HepG2 (cell line): ENCODE data around the gene PARP16. TPM values are rescaled to one million over a fixed set of nuclear protein-coding genes. Genes with fewer than 3 reads are reported as not detected.

Source experiments
- ATAC-seq: fragments of 200-7000 bp; cut with Tn5 transposase; 3 replicates; pipeline ENCODE4 v1.9.1; 2020; ENCODE audit warnings: mild to moderate bottlenecking, moderate library complexity
- BruUV-seq: library from RNA; stranded (reverse); fragments of 400-500 nt; replicated peaks from 2 replicates; lab custom pipeline; 2021; lab: Mats Ljungman, UMichigan
- CTCF ChIA-PET: fragments of 300-600 bp; formaldehyde crosslinking; extraction: SDS; loops from one replicate; lab custom pipeline; 2021; ENCODE audit warnings: low total read pairs, inconsistent platforms, low intra/inter-chr PET ratio; lab: Yijun Ruan, JAX
- POLR2A ChIA-PET: fragments of 350-600 bp; sonication (Branson Sonifier 250); formaldehyde crosslinking; loops from one replicate; lab custom pipeline; 2020; ENCODE audit warnings: antibody characterized with exemption, inconsistent platforms; lab: Yijun Ruan, JAX
- DNase-seq: peaks from one replicate; pipeline ENCODE4 v3.0.0-alpha.2; 2015; ENCODE audit warnings: low spot score
- FAIRE-seq: peaks from 3 replicates; lab custom pipeline; 2011; peaks lifted over from hg19 to GRCh38; lab: Jason Lieb, UNC
- H2AFZ ChIP-seq: one replicate; pipeline ENCODE4 v1.6.1; 2011; ENCODE audit warnings: low read length, inconsistent platforms
- H3K27ac ChIP-seq: fragments of 300-600 bp; 3 replicates; pipeline ENCODE4 v1.8.0; 2011; ENCODE audit warnings: mixed run types, mild to moderate bottlenecking, mixed read lengths, low read length, inconsistent platforms; ENCODE audit not compliant: insufficient read depth; ENCODE audit errors: extremely low read length
- H3K27me3 ChIP-seq, 2 experiments: fragments of 200-600 bp in 1 of 2; 2 replicates in 1 of 2; 3 replicates in 1 of 2; pipeline versions ENCODE4 v1.6.0 to v1.8.0; 2011; ENCODE audit warnings: low read length in 2 of 2, mild to moderate bottlenecking in 2 of 2, moderate library complexity in 2 of 2, inconsistent platforms in 1 of 2; ENCODE audit not compliant: insufficient read depth in 2 of 2, control insufficient read depth in 1 of 2
- H3K36me3 ChIP-seq, 2 experiments: fragments of 200-600 bp in 1 of 2; replicated peaks in 1 of 2; 2 replicates in 1 of 2; 3 replicates in 1 of 2; pipeline versions ENCODE4 v1.5.1 to v1.8.0; 2011; ENCODE audit warnings: low read length in 2 of 2, inconsistent platforms in 1 of 2; ENCODE audit not compliant: insufficient read depth in 2 of 2, control insufficient read depth in 1 of 2
- H3K4me1 ChIP-seq: 2 replicates; pipeline ENCODE4 v1.5.1; 2012; ENCODE audit warnings: low read length, inconsistent platforms; ENCODE audit not compliant: insufficient read depth
- H3K4me2 ChIP-seq: 2 replicates; pipeline ENCODE4 v1.6.0; 2011; ENCODE audit warnings: low read depth, low read length, inconsistent platforms
- H3K4me3 ChIP-seq, 3 experiments: fragments of 200-600 bp in 1 of 3; sonication (generic), shearing (Covaris generic) in 1 of 3; replicated peaks in 1 of 3; 2 replicates each; pipeline ENCODE4 v1.5.1; 2011 to 2016; ENCODE audit warnings: low read length in 3 of 3, inconsistent platforms in 2 of 3, low read depth in 2 of 3, mild to moderate bottlenecking in 2 of 3, control low read depth in 1 of 3, mixed read lengths in 1 of 3; ENCODE audit not compliant: insufficient read depth in 1 of 3
- H3K79me2 ChIP-seq: one replicate; pipeline ENCODE4 v1.6.1; 2011; ENCODE audit warnings: low read length, inconsistent platforms; ENCODE audit not compliant: insufficient read depth
- H3K9ac ChIP-seq: 2 replicates; pipeline ENCODE4 v1.6.0; 2011; ENCODE audit warnings: mild to moderate bottlenecking, low read depth, low read length, inconsistent platforms; ENCODE audit not compliant: insufficient read depth
- H3K9me3 ChIP-seq: 2 replicates; pipeline ENCODE4 v1.5.1; 2012; ENCODE audit warnings: mild to moderate bottlenecking, low read length
- H4K20me1 ChIP-seq: 2 replicates; pipeline ENCODE4 v1.6.0; 2011; ENCODE audit warnings: inconsistent platforms, mild to moderate bottlenecking, low read length, moderate library complexity; ENCODE audit not compliant: insufficient read depth
- ATRX ChIP-seq: sonication (generic); formaldehyde crosslinking; IDR thresholded peaks from 2 replicates; pipeline ENCODE4 v1.4.0; 2020; ENCODE audit warnings: missing genetic modification reagents, borderline replicate concordance
- ELF3 ChIP-seq: IDR thresholded peaks from 2 replicates; pipeline ENCODE4 v1.6.1; 2016; ENCODE audit warnings: missing genetic modification reagents, missing compliant biosample characterization
- HIC2 ChIP-seq: sonication (generic); formaldehyde crosslinking; IDR thresholded peaks from 2 replicates; pipeline ENCODE4 v1.9.0; 2022; ENCODE audit warnings: low read depth, missing genetic modification reagents
- HOXD1 ChIP-seq: sonication (generic); formaldehyde crosslinking; IDR thresholded peaks from 2 replicates; pipeline ENCODE4 v1.5.0; 2020; ENCODE audit warnings: missing genetic modification reagents
- MLXIP ChIP-seq: sonication (generic); formaldehyde crosslinking; IDR thresholded peaks from 2 replicates; pipeline ENCODE4 v1.9.0; 2021; ENCODE audit warnings: missing genetic modification reagents, borderline replicate concordance
- NCOA1 ChIP-seq: sonication (generic); formaldehyde crosslinking; IDR thresholded peaks from 2 replicates; pipeline ENCODE4 v1.9.0; 2021; ENCODE audit warnings: missing genetic modification reagents
- NRL ChIP-seq: sonication (generic); formaldehyde crosslinking; IDR thresholded peaks from 2 replicates; pipeline ENCODE4 v1.5.0; 2020; ENCODE audit warnings: missing genetic modification reagents, mild to moderate bottlenecking, moderate library complexity, borderline replicate concordance
- RAD21 ChIP-seq: fragments of 450-650 bp; formaldehyde crosslinking; IDR thresholded peaks from 2 replicates; pipeline ENCODE4 v1.5.0; 2020; ENCODE audit warnings: mild to moderate bottlenecking
- RORA ChIP-seq: sonication (generic); formaldehyde crosslinking; IDR thresholded peaks from 2 replicates; pipeline ENCODE4 v1.5.0; 2020; ENCODE audit warnings: mild to moderate bottlenecking, missing genetic modification reagents, moderate library complexity
- RXRB ChIP-seq: IDR thresholded peaks from 2 replicates; pipeline ENCODE4 v1.6.1; 2016; ENCODE audit warnings: borderline replicate concordance, missing genetic modification reagents, missing compliant biosample characterization
- SNAPC2 ChIP-seq: sonication (generic); formaldehyde crosslinking; IDR thresholded peaks from 2 replicates; pipeline ENCODE4 v1.8.1; 2022; ENCODE audit warnings: mild to moderate bottlenecking, missing genetic modification reagents
- ZBTB34 ChIP-seq: sonication (generic); formaldehyde crosslinking; IDR thresholded peaks from 2 replicates; pipeline ENCODE4 v1.8.0; 2022; ENCODE audit warnings: mild to moderate bottlenecking, missing genetic modification reagents
- ZNF276 ChIP-seq: sonication (generic); formaldehyde crosslinking; IDR thresholded peaks from 2 replicates; pipeline ENCODE4 v1.4.0; 2020; ENCODE audit warnings: mild to moderate bottlenecking, low read depth, missing genetic modification reagents
- ZNF282 ChIP-seq: fragments of 450-650 bp; IDR thresholded peaks from 2 replicates; pipeline ENCODE4 v1.6.1; 2018; ENCODE audit not compliant: partially characterized antibody
- ZNF337 ChIP-seq: sonication (generic); formaldehyde crosslinking; IDR thresholded peaks from 2 replicates; pipeline ENCODE4 v1.5.1; 2020; ENCODE audit warnings: missing genetic modification reagents, low read depth, mild to moderate bottlenecking, borderline replicate concordance
- ZSCAN30 ChIP-seq: sonication (generic); formaldehyde crosslinking; IDR thresholded peaks from 2 replicates; pipeline ENCODE4 v1.5.0; 2020; ENCODE audit warnings: mild to moderate bottlenecking, missing genetic modification reagents
- WGBS: methylation state at CpG from one replicate; pipeline ENCODE4 v1.1.6; 2017; ENCODE audit warnings: low lambda C conversion rate; 5-methylcytosine and 5-hydroxymethylcytosine counted together
- in situ Hi-C: cut with HindIII; loops from 2 replicates; pipeline ENCODE4 v1.10.0; 2017; ENCODE audit warnings: low pct_unique_long_range_greater_than_20kb; ENCODE audit not compliant: extremely low pct_ligation_motif_present
- intact Hi-C: fragments of 100-400 bp; cut with micrococcal nuclease; formaldehyde crosslinking; loops from one replicate; pipeline ENCODE4 v1.10.0; 2022; ENCODE audit not compliant: unreplicated experiment
- polyA plus RNA-seq, 8 experiments: library from polyadenylated mRNA; depleted of rRNA in 3 of 8; stranded (reverse) in 7 of 8; unstranded in 1 of 8; fragments of >200 nt; fragmentation: Illumina TruSeq in 4 of 8; extraction: Trizol in 4 of 8; gene quantifications; 2 replicates each; pipeline versions ENCODE4 v1.2.1 to v1.2.3, GENCODE V29; 2011 to 2016; ENCODE audit warnings: low read depth in 4 of 8, missing spikeins in 1 of 8, mixed read lengths in 1 of 8; ENCODE audit not compliant: insufficient read depth in 1 of 8
- total RNA-seq, 5 experiments: library from RNA; depleted of rRNA; stranded (reverse); fragments of >200 nt; fragmentation: Illumina TruSeq; extraction: Trizol; gene quantifications; 2 replicates each; pipeline ENCODE4 v1.2.3, GENCODE V29; 2016; ENCODE audit warnings: low read depth in 1 of 5

The PARP16 gene
- total and polyA plus RNA-seq, 2 of the 13 experiments (the other 11 are each of a cell fraction or from before 2014, with no cell fraction given): 6.8 to 7.6 TPM

- Histone ChIP-seq H4K20me1 (no peaks in the 10 kb centered on the region), H3K9ac (no peak overlapping the region), H2AFZ (no peak overlapping the region), H3K9me3 (no peaks in the 10 kb centered on the region), H3K79me2 (no peaks in the 10 kb centered on the region), H3K4me1 (peaks cover 6% of the 10 kb centered on the region; the same call in 1 of the 2 replicates), H3K4me3 (no peak overlapping the region), H3K27ac (no peak overlapping the region), H3K27me3 (no peaks in the 10 kb centered on the region), H3K36me3 (peaks cover 9 to 45% of the 10 kb centered on the region in 2 experiments; a peak in 4 of 5 replicates), H3K4me2 (no peak overlapping the region)
- POLR2A ChIA-PET: no interaction called here
- 97% methylated on average over 6 of the region's 6 CpGs for WGBS
- ATAC-seq: no peak
- no peak for DNase-seq
- FAIRE-seq: no peak
- in situ Hi-C loops (no loop called here), intact Hi-C loops (no loop called here)
- no TSS peak for BruUV-seq
- CTCF ChIA-PET: no interaction called here
- TF ChIP-seq RXRB (CRISPR knock-in tag) (no peak), HIC2 (CRISPR knock-in tag) (no peak), NCOA1 (CRISPR knock-in tag) (no peak), ATRX (no peak), MLXIP (CRISPR knock-in tag) (no peak), ELF3 (CRISPR knock-in tag) (no peak), ZBTB34 (CRISPR knock-in tag) (no peak), ZNF337 (CRISPR knock-in tag) (no peak), NRL (no peak), SNAPC2 (CRISPR knock-in tag) (no peak), ZNF282 (no peak), ZSCAN30 (CRISPR knock-in tag) (no peak), HOXD1 (no peak), RORA (CRISPR knock-in tag) (no peak), ZNF276 (CRISPR knock-in tag) (no peak), RAD21 (CRISPR knock-in tag) (no peak)
Observed at GRCh38 chr15:65260968-65261367, 25.7 kb downstream of the PARP16 start.
